ENCODE measurements around the gene FGFR3.

Gene FGFR3

DNA sequence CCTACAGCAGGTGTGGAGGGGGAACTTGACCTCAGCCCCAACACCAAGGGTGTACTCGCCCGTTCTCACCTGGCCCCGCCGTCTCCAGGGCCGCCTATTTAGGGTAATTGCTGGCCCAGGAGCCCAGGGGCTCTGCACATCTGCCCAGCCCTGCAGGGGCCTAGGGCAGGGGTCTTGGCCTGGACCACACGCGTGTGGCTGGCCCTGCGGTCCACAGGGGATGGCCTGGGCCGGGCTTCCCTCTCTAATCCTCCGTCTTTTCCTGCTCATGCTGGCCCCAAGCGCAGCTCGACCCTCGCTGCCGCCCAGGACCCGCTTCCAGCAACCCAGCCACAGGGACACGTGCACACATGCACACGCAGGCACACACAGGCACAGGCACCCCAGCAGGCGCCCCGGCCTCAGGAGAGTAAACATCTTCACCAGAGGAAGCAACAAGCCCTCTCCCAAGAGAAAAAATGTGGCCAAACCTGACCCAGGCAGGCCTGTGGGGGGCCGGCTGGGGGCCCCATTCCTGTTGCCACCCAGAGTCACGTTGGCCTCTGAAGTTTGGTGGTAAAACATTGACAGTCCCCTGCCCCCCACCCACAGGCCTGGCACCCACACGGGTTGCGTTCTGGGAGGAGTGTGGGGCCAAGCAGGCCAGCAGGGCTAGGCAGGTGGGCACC is 24.6 kb upstream of the FGFR3 start:
- H3K4me3 ChIP-seq (ENCODE audit: control insufficient read depth, low read depth, low read length): no peak overlapping the region
- TF ChIP-seq, protein P1, sequence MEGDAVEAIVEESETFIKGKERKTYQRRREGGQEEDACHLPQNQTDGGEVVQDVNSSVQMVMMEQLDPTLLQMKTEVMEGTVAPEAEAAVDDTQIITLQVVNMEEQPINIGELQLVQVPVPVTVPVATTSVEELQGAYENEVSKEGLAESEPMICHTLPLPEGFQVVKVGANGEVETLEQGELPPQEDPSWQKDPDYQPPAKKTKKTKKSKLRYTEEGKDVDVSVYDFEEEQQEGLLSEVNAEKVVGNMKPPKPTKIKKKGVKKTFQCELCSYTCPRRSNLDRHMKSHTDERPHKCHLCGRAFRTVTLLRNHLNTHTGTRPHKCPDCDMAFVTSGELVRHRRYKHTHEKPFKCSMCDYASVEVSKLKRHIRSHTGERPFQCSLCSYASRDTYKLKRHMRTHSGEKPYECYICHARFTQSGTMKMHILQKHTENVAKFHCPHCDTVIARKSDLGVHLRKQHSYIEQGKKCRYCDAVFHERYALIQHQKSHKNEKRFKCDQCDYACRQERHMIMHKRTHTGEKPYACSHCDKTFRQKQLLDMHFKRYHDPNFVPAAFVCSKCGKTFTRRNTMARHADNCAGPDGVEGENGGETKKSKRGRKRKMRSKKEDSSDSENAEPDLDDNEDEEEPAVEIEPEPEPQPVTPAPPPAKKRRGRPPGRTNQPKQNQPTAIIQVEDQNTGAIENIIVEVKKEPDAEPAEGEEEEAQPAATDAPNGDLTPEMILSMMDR (IDR thresholded peaks at IDR 0.05; ENCODE audit: control insufficient read depth, insufficient read depth, low read depth, low read length, missing control alignments): no peak
- no peak for DNase-seq (ENCODE audit: low read depth)

DNA sequence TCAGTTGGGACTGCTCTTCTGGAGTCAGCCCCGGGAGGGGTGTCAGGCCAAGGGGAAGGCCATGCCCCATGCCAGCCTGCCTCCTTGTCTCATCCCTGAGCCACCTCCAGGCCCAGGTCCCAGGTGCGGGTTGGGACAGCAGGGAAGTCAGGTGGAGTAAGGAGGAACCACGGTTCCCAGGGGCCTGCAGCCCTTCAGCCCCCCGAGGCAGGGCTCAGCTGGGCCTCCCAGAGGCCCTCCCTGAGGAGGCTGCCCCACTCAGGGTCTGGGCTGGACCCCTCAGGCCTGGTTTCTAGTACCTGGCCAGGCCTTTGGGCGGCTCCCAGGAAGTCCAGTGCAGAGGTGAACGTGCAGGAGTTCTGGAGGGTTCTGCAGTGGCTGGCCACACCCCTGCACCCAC is 23.4 kb upstream of the FGFR3 start:
- TF ChIP-seq, protein P1 (IDR thresholded peaks at IDR 0.05; ENCODE audit: control insufficient read depth, insufficient read depth, low read depth, low read length, missing control alignments): no peak
- no peak overlapping the region for H3K4me3 ChIP-seq (ENCODE audit: control insufficient read depth, low read depth, low read length)
- no peak for DNase-seq (ENCODE audit: low read depth)

DNA sequence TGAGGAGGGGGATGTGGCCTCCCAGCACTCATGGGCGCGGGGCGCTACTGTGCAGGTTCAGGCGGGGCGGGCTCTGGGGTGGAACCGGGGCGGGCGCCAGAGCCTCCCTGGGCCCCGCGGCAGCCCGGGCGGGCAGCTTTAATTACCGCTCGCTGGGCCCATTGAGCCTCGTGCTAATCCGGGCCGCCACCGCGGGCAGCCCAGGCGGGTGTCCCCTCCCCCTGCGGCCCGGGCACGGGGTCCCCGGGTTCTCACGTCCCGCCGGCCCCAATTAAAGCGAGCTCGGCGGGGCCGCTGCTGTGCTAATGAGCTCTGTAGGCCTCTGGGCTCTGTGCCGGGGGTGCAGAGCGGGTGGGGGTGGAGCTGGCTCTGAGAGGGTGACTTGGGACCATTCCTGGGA is 22.8 kb upstream of the FGFR3 start:
- TF ChIP-seq, protein P1 (IDR thresholded peaks at IDR 0.05; ENCODE audit: control insufficient read depth, insufficient read depth, low read depth, low read length, missing control alignments): no peak
- no peak overlapping the region for H3K4me3 ChIP-seq (ENCODE audit: control insufficient read depth, low read depth, low read length)
- DNase-seq (ENCODE audit: low read depth): no peak

DNA sequence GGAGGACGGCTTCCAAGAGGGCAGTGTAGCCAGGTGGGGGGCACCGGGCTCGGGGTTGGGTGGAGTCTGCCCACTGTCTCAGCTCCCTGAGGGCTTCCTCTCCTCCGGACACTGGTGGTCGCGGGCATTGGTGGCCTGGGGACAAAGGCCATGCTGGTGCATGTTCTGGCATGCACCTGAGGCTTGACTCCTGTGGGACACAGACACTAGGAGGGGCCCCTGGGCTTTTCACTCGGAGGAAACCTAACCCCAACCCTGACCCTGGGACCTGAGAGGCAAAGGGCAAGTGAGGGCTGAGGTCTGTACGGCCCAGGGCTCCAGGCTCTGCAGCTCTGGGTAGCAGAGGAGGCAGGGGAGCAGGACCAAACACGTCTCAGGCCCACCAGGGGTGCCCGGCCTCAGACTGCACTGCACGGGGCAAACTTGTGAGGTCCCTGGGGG is 22.3 kb upstream of the FGFR3 start:
- TF ChIP-seq, protein P1 (IDR thresholded peaks at IDR 0.05; ENCODE audit: control insufficient read depth, insufficient read depth, low read depth, low read length, missing control alignments): no peak
- no peak overlapping the region for H3K4me3 ChIP-seq (ENCODE audit: control insufficient read depth, low read depth, low read length)
- DNase-seq (ENCODE audit: low read depth): no peak

DNA sequence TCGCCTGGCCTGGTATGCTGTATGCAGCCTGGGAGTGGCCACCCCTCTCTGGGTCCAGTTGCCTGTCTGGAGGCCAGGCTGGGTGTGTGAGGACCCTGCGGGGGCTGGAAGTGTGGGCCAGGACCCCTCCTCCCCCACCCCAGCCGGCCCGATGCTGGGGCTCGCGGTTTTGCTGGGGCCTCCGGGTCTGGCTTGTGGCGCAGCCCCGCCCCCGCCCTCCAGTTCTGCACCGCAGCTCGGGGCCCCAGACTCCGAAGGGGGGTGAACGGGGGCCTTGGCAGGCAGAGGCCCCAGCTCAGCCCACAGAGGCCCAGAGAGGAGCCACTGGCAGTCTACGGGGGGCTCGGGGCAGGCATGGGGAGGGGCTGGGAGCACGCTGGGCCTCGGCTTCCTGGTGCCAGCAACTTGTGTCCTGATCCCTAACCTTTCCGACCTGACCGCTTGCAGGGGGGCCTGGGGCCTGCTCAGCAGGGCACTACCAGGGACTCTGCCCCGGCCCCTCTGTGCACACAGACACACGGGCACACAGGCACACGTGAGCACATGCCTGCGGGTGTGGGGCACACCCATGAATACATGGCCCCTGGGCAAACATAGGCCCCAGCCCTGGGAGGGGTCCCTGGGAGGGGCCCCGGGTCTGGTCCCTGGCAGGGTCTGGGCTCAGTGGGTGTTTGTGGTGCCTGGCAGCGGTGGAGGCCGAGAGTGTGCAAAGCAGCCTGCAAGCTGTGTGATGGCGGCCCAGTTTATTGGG is 21.4 kb upstream of the FGFR3 start:
- TF ChIP-seq, protein P1 (IDR thresholded peaks at IDR 0.05; ENCODE audit: control insufficient read depth, insufficient read depth, low read depth, low read length, missing control alignments): no peak
- no peak overlapping the region for H3K4me3 ChIP-seq (ENCODE audit: control insufficient read depth, low read depth, low read length)
- no peak for DNase-seq (ENCODE audit: low read depth)

DNA sequence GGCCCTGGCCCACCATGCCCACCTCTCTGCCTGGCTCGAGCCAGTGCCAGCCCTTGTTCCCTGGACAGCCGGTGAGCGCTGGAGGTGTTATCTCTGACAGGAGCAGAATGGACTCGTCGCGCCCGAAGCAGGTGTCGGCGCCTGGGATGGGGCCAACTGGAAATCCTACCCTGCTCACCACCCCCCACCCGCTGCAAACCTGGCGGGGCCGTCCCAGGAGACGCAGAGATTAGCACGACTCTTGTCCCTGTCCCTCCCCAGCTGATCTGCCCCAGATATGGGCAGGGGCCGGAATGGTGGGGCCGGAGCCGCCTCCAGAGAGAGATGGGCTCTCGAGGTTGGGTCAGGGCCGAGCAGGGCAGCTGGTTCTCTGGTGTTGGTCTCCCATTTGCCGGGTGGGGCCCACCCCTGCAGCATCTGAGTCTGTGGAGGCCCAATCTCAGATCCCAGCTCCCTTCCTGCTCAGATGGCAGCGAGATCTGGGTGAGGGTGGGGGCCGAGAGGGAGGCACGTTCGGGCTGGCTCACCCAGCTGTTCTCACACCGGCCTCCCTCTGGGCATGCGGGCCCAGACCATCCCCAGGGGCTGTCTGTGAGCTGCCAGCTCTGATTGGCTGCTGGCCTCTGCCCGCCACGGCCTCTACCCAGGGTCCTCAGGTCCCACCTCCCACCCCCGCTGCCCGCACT is 20.1 kb upstream of the FGFR3 start:
- no peak for DNase-seq (ENCODE audit: low read depth)
- no peak overlapping the region for H3K4me3 ChIP-seq (ENCODE audit: control insufficient read depth, low read depth, low read length)
- TF ChIP-seq, protein P1 (IDR thresholded peaks at IDR 0.05; ENCODE audit: control insufficient read depth, insufficient read depth, low read depth, low read length, missing control alignments): no peak

Measured in AG09309 (cell line).